ENCODE measurements around the gene HEXA.

- TF ChIP-seq CTCF (IDR thresholded peaks at IDR 0.05 in 4 of 5, conservative IDR thresholded peaks at IDR 0.05 in 1 of 5) (no peak), POLR2A (IDR thresholded peaks at IDR 0.05) (no peak)
These were observed 11.9 kb upstream of the HEXA start for GRCh38 chr15:72387741-72388140.
